HL-60/S4 treated with retinoic acid at 250 ng/mL for 4 days and 3 days (cell line): ENCODE measurements around the gene FXYD6.
"Not testable (repeated sequence)": the region's sequence is repeated elsewhere in the genome, so short reads cannot be mapped to it uniquely, and the experiment has no call there.

Experiments
- in situ Hi-C: fragments of 300-500 bp; cut with MboI; formaldehyde crosslinking; loops from 2 replicates; pipeline ENCODE4 v1.7.0; 2022; ENCODE audit warnings: low sequenced_read_pairs

The FXYD6 gene

GRCh38 chr11:117820516-117820915 lies 55.9 kb downstream of the FXYD6 start:
- in situ Hi-C loops = no loop called here

- in situ Hi-C loops = no loop called here
Measured at GRCh38 chr11:117820071-117820470, 56.4 kb downstream of the FXYD6 start.

- in situ Hi-C loops = no loop called here
Measured at GRCh38 chr11:117819096-117820040, 57.1 kb downstream of the FXYD6 start.

GRCh38 chr11:117818041-117818873 lies 58.2 kb downstream of the FXYD6 start:
- in situ Hi-C loops = no loop called here

GRCh38 chr11:117817368-117818040 lies 59.0 kb downstream of the FXYD6 start:
- in situ Hi-C loops = no loop called here

- in situ Hi-C loops = no loop called here
Measured at GRCh38 chr11:117816846-117817367, 59.6 kb downstream of the FXYD6 start.

GRCh38 chr11:117816151-117816741 lies 60.2 kb downstream of the FXYD6 start:
- in situ Hi-C loops = no loop called here

- in situ Hi-C loops = no loop called here
Measured at GRCh38 chr11:117815262-117815803, 61.1 kb downstream of the FXYD6 start.

- in situ Hi-C loops = no loop called here
Measured at GRCh38 chr11:117814766-117815261, 61.6 kb downstream of the FXYD6 start.

- in situ Hi-C loops = no loop called here
Measured at GRCh38 chr11:117814204-117814765, 62.2 kb downstream of the FXYD6 start.

GRCh38 chr11:117810056-117810451 lies 66.4 kb downstream of the FXYD6 start:
- in situ Hi-C loops = not testable (repeated sequence)

GRCh38 chr11:117809236-117810055 lies 67.0 kb downstream of the FXYD6 start:
- in situ Hi-C loops = no loop called here

- in situ Hi-C loops = no loop called here
Measured at GRCh38 chr11:117808784-117809183, 67.7 kb downstream of the FXYD6 start.

- in situ Hi-C loops = no loop called here
Measured at GRCh38 chr11:117807482-117808327, 68.8 kb downstream of the FXYD6 start.

- in situ Hi-C loops = no loop called here
Measured at GRCh38 chr11:117806846-117807245, 69.6 kb downstream of the FXYD6 start.

GRCh38 chr11:117805045-117805444 lies 71.4 kb downstream of the FXYD6 start:
- in situ Hi-C loops = no loop called here

GRCh38 chr11:117803896-117804295 lies 72.6 kb downstream of the FXYD6 start:
- in situ Hi-C loops = no loop called here

GRCh38 chr11:117799634-117800033 lies 76.8 kb downstream of the FXYD6 start:
- in situ Hi-C loops = no loop called here
